NB4 (cell line): Measurements from ENCODE around the gene CDH26.
"Not testable (repeated sequence)": the region's sequence is repeated elsewhere in the genome, so short reads cannot be mapped to it uniquely, and the experiment has no call there.

Source experiments
- DNase-seq: peaks from one replicate; pipeline ENCODE4 v3.0.0; 2010; ENCODE audit warnings: low read depth
- H3K4me3 ChIP-seq: one replicate; pipeline ENCODE4 v1.5.1; 2011; ENCODE audit warnings: mild to moderate bottlenecking, low read depth, low read length, moderate library complexity
- CTCF ChIP-seq: IDR thresholded peaks from one replicate; pipeline ENCODE4 v1.5.1; 2012; ENCODE audit warnings: low read depth, low read length
- MAX ChIP-seq: IDR thresholded peaks from 2 replicates; pipeline ENCODE4 v1.6.1; 2011; ENCODE audit warnings: low read depth, low read length
- MYC ChIP-seq: IDR thresholded peaks from 2 replicates; pipeline ENCODE4 v1.6.1; 2011; ENCODE audit warnings: low read depth, low read length
- POLR2A ChIP-seq: IDR thresholded peaks from 2 replicates; pipeline ENCODE4 v1.6.1; 2011; ENCODE audit warnings: mild to moderate bottlenecking; ENCODE audit not compliant: insufficient read length; ENCODE audit errors: extremely low read depth

CDH26 gene

GRCh38 chr20:59948828-59949720, 9.1 kb upstream of the CDH26 start:
- H3K4me3 ChIP-seq: no peak overlapping the region
- DNase-seq: peak; percentile 79
- TF ChIP-seq CTCF (peak; percentile 53), MAX (no peak), POLR2A (no peak), MYC (no peak)

- no peak for DNase-seq
- no peak overlapping the region for H3K4me3 ChIP-seq
- TF ChIP-seq CTCF (no peak), MYC (no peak), MAX (no peak), POLR2A (no peak)
Observed at GRCh38 chr20:59949911-59950310, 8.3 kb upstream of the CDH26 start.

- no peak for DNase-seq
- H3K4me3 ChIP-seq: no peak overlapping the region
- no peak for TF ChIP-seq POLR2A
- TF ChIP-seq MAX: no peak
- TF ChIP-seq CTCF: no peak
- TF ChIP-seq MYC: no peak
Observed at GRCh38 chr20:59954718-59955117, 3.5 kb upstream of the CDH26 start.

GRCh38 chr20:59955131-59955796, 3.0 kb upstream of the CDH26 start:
- DNase-seq: peak; percentile 63
- TF ChIP-seq MAX (peak; percentile 61; the same call in 1 of the 2 replicates), POLR2A (no peak), CTCF (peak; percentile 52), MYC (peak; percentile 61; the same call in 1 of the 2 replicates)

GRCh38 chr20:59957568-59957967, 655 bp upstream of the CDH26 start:
- not testable (repeated sequence) for H3K4me3 ChIP-seq, DNase-seq

More at GRCh38 chr20:59955131-59955796, 3.0 kb upstream of the CDH26 start:
- H3K4me3 ChIP-seq: no peak overlapping the region

- no peak for DNase-seq
- H3K4me3 ChIP-seq: no peak overlapping the region
- TF ChIP-seq MYC (no peak), POLR2A (no peak), MAX (no peak), CTCF (no peak)
Observed at GRCh38 chr20:59958626-59959025, 403 bp downstream of the CDH26 start.
